ENCODE data around the gene ACTR6. TPM values are rescaled to one million over a fixed set of nuclear protein-coding genes. Genes with fewer than 3 reads are reported as not detected.

ACTR6 gene
- total RNA-seq, 1 donor from 2014 or later = 36.3 TPM

- intact Hi-C loops (cut with micrococcal nuclease) = loop anchor here (2.0 to 5.0 kb wide), 5 partner anchors 31 to 1749 kb away; partner anchors contain the start of genes APAF1, ARL1, DRAM1 and IKBIP
These were observed 65.3 kb downstream of the ACTR6 start for GRCh38 chr12:100265732-100266584.

GRCh38 chr12:100266585-100266834, 65.9 kb downstream of the ACTR6 start:
- intact Hi-C loops (cut with micrococcal nuclease) = loop anchor here (2.0 to 5.0 kb wide), 5 partner anchors 32 to 1749 kb away; partner anchors contain the start of genes APAF1, ARL1, DRAM1 and IKBIP

DNA sequence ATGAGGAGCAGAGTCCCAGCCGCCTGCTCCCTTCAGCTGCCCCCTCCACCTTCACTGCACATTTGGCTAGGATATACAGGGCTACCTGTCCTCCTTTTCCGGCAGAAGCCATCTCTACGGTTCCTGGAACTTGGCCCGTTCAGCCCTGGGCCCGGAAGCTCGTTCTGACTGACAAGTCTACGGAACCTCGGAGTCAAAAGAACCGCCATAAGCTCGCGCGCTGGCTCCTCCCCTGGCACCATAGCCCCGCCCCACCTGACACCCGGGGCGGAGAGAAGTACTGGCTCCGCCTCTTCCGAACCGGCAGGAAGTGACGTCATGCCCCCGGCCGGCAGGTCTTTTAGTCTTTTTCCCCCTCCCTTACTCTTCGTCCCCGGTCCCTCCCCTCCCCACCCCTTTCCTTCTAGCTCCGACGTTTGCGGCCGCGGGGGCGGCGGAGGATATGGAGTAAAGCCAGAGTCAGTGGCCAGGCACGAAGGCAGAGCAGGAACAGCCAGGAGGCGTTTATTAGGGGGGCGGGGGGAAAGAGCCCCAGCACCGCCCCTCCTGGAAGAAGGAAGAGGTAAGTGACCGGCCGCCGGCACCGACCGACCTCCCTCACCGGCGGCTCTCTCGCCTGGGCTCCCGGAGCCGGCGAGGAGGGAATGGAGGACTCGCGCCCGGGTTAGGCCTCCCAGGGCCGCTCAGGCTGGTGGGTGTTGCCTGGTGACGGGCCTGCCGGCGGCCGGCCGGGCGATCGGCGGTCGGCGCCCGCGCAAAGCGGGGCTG, 66.4 kb downstream of the ACTR6 start, which contains the start of the genes DEPDC4 and SCYL2:
Gene DEPDC4 (minus strand): TSS at position 245 of the 768 bp plus-strand sequence. CDS start 3 bp downstream, at position 242.
Gene SCYL2 (plus strand): TSS at position 343 of the 768 bp plus-strand sequence. CDS start 15,794 bp downstream, outside the sequence.
- intact Hi-C loops (cut with micrococcal nuclease) = loop anchor here (1.0 to 5.0 kb wide), 14 partner anchors 32 to 1853 kb away; partner anchors contain the start of genes ACTR6, APAF1, ARL1 and DRAM1

- intact Hi-C loops (cut with micrococcal nuclease) = loop anchor here (1.0 to 5.0 kb wide), 14 partner anchors 33 to 1853 kb away; partner anchors contain the start of genes ACTR6, APAF1, ARL1 and DRAM1
These were observed 67.1 kb downstream of the ACTR6 start for GRCh38 chr12:100267603-100268281.

DNA sequence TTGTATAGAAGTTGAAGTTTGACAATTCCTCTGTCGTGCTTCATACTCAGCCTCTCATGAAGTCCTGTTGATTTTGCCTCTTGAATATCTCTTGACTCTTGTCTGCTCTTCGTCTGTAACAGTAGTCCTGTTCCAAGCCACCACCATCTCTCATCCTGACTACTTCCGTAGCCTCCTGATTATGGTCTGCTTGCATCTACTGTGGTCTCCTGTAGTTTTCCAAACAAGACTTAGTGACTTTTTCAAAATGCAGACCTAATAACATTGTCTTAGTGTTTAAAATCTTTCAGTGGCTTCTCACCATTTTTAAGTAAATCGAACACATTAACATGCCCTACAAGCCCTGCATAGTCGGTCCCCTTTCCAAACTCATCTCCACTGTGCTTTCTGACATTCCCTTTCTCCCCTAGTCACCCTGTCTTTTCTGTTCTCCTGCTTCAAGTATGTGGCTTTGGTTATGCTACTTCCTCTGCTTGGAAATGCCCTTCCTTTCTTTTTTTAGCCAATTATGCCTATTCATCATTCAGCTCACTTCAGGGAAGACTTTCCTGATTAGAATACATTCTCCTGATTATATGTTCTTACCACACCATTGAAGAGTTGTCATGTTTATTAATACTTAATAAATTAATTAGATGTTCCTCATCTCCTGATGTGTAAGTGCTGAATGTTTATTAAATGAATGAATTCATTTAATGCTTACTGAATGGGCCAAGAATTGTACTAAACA, 68.4 kb downstream of the ACTR6 start:
- intact Hi-C loops (cut with micrococcal nuclease) = loop anchor here (5.0 kb wide), 2 partner anchors 1608 to 1752 kb away; partner anchors contain the start of genes DRAM1 and TMPO

GRCh38 chr12:100273782-100274181, 73.2 kb downstream of the ACTR6 start:
- intact Hi-C loops (cut with micrococcal nuclease) = no loop called here

Other genes starting within 250 kb of the ACTR6 start
- gene ANKS1B, start 215.9 kb upstream of the ACTR6 start, total RNA-seq = 0.46 and 1.2 TPM in 2 replicates
- 37.0 and 39.2 TPM in 2 replicates for gene BLTP3B, start 57.9 kb upstream of the ACTR6 start, total RNA-seq
- gene DEPDC4, start 66.3 kb downstream of the ACTR6 start, total RNA-seq = 0.74 and 1.9 TPM in 2 replicates
- gene SCYL2, start 66.4 kb downstream of the ACTR6 start, total RNA-seq = 39.0 and 41.7 TPM in 2 replicates
- gene SLC17A8, start 156.3 kb downstream of the ACTR6 start, total RNA-seq = not detected in 2 replicates

All from T-helper 1 cell treated with Interleukin-12 subunit alpha and Interleukin-12 subunit beta and Interleukin-4 antibody, amounts not matched to agents 30 ng/mL and 1 ng/mL, for 36 hours (primary cell).